Hematopoietic multipotent progenitor cell treated with erythropoietin and hydrocortisone succinate and interleukin-3 and kit ligand, for 8 days (in vitro differentiated cells): ENCODE results near the gene DHX40.
A peak's percentile ranks its signal among the peaks of the same experiment; 100 is the strongest.
"Not testable (repeated sequence)": the region's sequence is repeated elsewhere in the genome, so short reads cannot be mapped to it uniquely, and the experiment has no call there.

Source experiments
- DNase-seq: peaks from one replicate; pipeline ENCODE4 v3.0.0-alpha.2; 2015

DHX40 gene

GRCh38 chr17:59631276-59631675 is 65.9 kb downstream of the DHX40 start:
- DNase-seq = no peak

- DNase-seq = no peak
Observed at GRCh38 chr17:59632398-59632797, 67.0 kb downstream of the DHX40 start.

GRCh38 chr17:59633658-59634359 is 68.4 kb downstream of the DHX40 start:
- DNase-seq = peak; percentile 6

- DNase-seq = no peak
Observed at GRCh38 chr17:59634632-59635541, 69.5 kb downstream of the DHX40 start.

- DNase-seq = peak; percentile 97
Observed at GRCh38 chr17:59637611-59638310, 72.4 kb downstream of the DHX40 start.

GRCh38 chr17:59638553-59638952 is 73.1 kb downstream of the DHX40 start:
- no peak for DNase-seq

- DNase-seq = peak; percentile 35
Observed at GRCh38 chr17:59641799-59642484, 76.5 kb downstream of the DHX40 start.

GRCh38 chr17:59642565-59642964 is 77.2 kb downstream of the DHX40 start:
- no peak for DNase-seq

GRCh38 chr17:59643159-59644140 is 78.0 kb downstream of the DHX40 start:
- DNase-seq = peak; percentile 26

GRCh38 chr17:59647288-59647687 is 81.9 kb downstream of the DHX40 start:
- no peak for DNase-seq

- DNase-seq = no peak
Observed at GRCh38 chr17:59649886-59650285, 84.5 kb downstream of the DHX40 start.

- DNase-seq = no peak
Observed at GRCh38 chr17:59650642-59651041, 85.2 kb downstream of the DHX40 start.

- DNase-seq = no peak
Observed at GRCh38 chr17:59651346-59651745, 85.9 kb downstream of the DHX40 start.

GRCh38 chr17:59652119-59652518 is 86.7 kb downstream of the DHX40 start:
- DNase-seq = no peak

- DNase-seq = not testable (repeated sequence)
Observed at GRCh38 chr17:59656624-59657023, 91.2 kb downstream of the DHX40 start.
